Stimulated activated memory B cell treated with anti-CD40 and anti-IgM and Interleukin-4, amounts not matched to agents 10 μg/mL and 1 μg/mL and 100 μg/mL, for 72 hours (primary cell): ENCODE results near the gene GPC4.
A peak's percentile ranks its signal among the peaks of the same experiment; 100 is the strongest.

Experiments
- ATAC-seq: fragments of 150-1000 bp; cut with Tn5 transposase; 2 replicates; pipeline ENCODE4 v1.10.0; 2021
- H3K27ac Mint-ChIP-seq: one replicate; pipeline ENCODE4 v1.8.0; 2022; ENCODE audit warnings: mild to moderate bottlenecking, mixed read lengths
- H3K27me3 Mint-ChIP-seq: one replicate; pipeline ENCODE4 v1.8.0; 2022; ENCODE audit warnings: mixed read lengths
- H3K36me3 Mint-ChIP-seq: one replicate; pipeline ENCODE4 v1.8.0; 2022; ENCODE audit warnings: mixed read lengths
- H3K4me1 Mint-ChIP-seq: one replicate; pipeline ENCODE4 v1.8.0; 2022; ENCODE audit warnings: mixed read lengths
- H3K4me3 Mint-ChIP-seq: one replicate; pipeline ENCODE4 v1.8.0; 2022; ENCODE audit warnings: mild to moderate bottlenecking, moderate library complexity, mixed read lengths
- H3K9me3 Mint-ChIP-seq: one replicate; pipeline ENCODE4 v1.8.0; 2022; ENCODE audit warnings: mixed read lengths

GPC4 gene

DNA sequence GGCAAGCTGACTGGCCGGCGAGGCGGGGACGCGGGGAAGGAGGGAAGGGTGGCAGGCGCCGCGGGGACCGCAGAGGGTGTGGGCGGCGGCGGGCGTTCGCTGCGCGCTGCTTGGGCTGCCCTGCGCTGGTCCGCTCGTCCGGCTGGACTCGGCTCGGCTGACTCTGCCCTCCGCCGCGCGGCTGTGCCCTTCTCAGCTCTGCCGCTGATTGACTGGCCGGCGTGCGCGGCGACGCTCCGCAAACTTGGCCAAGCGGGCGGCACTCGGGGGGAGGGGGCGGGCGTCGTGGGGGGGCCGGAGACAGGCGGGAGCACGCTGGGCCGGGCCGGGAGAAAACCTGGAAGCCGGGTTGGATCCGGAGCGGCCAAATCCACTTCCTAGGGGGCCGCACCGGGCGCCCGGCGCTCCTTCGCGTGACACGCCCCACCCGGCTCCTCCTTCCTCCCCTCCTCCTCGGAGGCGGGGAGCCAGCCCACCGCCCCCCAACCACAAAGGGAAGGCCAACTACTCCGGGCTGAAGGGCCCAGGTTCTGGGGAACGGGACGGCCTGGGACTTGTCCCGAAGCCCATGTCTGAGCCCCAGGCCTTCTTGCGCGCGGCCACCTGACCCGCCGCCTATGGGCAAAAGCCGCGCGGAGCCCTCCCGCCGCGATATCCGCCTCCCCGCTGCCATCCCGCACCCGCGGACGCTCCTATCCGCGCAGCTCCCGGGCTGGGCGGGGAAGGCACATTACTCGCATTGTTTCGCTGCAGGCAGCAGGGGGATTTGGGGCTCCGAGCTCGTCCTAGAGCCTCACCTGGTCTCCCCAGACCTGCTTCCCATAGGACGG is at the start of gene GPC4:
Gene GPC4 (minus strand): TSS at position 214 of the 830 bp plus-strand sequence. CDS start 524 bp downstream, outside the sequence.
- no peaks in the 10 kb centered on the region for H3K36me3 Mint-ChIP-seq
- H3K27ac Mint-ChIP-seq: peak within 1 kb of the TSS; percentile 24
- peaks cover 35% of the 10 kb centered on the region for H3K27me3 Mint-ChIP-seq
- no peak for ATAC-seq
- peaks cover 5% of the 10 kb centered on the region for H3K4me1 Mint-ChIP-seq
- H3K4me3 Mint-ChIP-seq: peak within 1 kb of the TSS; percentile 71
- peaks cover 3% of the 10 kb centered on the region for H3K9me3 Mint-ChIP-seq

DNA sequence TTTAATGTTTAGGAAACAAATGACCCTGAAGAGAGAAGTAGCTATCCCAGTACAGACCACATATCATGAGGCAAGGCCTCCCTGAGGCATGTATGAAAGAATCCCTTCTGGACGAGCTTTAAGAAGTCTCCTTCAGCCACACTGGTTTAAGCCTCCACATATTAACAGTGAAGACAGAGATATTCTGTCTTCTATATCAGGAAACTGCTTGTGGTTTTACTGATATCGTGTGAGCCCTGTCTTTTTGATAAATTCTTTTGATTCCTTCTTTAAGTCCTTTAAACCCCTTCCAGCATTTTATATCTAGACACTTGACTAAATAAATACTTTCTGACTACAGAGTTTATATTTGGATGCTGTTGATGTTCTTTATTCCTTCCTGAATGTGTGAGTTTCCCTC is 45.9 kb upstream of the GPC4 start:
- Mint-ChIP-seq H3K36me3 (no peaks in the 10 kb centered on the region), H3K4me3 (no peak overlapping the region), H3K4me1 (no peaks in the 10 kb centered on the region), H3K27me3 (no peaks in the 10 kb centered on the region), H3K9me3 (no peaks in the 10 kb centered on the region), H3K27ac (no peak overlapping the region)
- ATAC-seq: no peak

DNA sequence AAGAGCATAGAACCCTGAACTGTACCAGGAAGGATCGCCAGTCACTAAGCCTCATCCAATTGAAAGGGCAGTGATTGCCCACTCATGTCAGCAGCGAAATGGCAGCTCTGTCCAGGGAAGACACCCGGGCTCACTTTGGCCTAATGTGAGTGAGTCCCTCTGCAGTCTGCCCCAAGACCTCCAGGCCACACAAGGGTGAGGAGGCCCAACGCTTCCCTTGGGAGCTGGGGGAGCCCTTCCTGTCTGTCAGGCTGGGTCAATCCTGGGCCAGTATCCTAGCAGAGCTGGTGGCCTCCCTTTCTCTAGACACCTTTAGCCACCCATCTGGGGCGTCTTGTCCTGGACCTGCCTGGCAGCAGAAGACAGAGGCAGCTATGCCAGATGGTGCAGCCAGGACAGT is 39.6 kb upstream of the GPC4 start:
- Mint-ChIP-seq H3K36me3 (no peaks in the 10 kb centered on the region), H3K4me1 (no peaks in the 10 kb centered on the region), H3K27me3 (no peaks in the 10 kb centered on the region), H3K4me3 (no peak overlapping the region), H3K9me3 (no peaks in the 10 kb centered on the region), H3K27ac (no peak overlapping the region)
- no peak for ATAC-seq

DNA sequence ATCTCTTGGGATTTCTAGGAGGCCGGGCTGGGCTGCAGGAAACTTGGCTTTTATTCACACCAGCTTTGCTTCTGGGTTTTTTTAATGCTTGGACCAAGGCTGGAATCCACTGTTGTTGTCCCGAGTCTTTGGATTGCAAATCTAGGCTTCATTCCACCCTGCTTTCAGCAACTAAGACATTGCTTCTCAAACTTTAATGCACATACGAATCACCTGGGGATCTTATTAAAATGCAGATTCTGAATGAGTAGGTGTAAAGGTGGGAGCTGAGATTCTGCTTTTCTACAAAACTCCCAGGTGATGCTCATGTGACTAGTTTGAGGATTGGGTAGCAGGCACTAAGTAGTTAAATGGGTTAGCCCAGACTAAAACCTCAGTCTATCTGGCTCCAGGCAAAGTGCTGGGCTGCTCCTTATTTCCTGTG is 39.2 kb upstream of the GPC4 start:
- Mint-ChIP-seq H3K36me3 (no peaks in the 10 kb centered on the region), H3K4me3 (no peak overlapping the region), H3K4me1 (no peaks in the 10 kb centered on the region), H3K27ac (no peak overlapping the region), H3K9me3 (no peaks in the 10 kb centered on the region), H3K27me3 (no peaks in the 10 kb centered on the region)
- no peak for ATAC-seq

GRCh38 chrX:133448512-133449076 is 33.3 kb upstream of the GPC4 start:
- no peak for ATAC-seq
- H3K4me1 Mint-ChIP-seq: peaks cover 8% of the 10 kb centered on the region
- no peak overlapping the region for H3K4me3 Mint-ChIP-seq
- H3K36me3 Mint-ChIP-seq: no peaks in the 10 kb centered on the region
- no peaks in the 10 kb centered on the region for H3K9me3 Mint-ChIP-seq
- no peak overlapping the region for H3K27ac Mint-ChIP-seq
- no peaks in the 10 kb centered on the region for H3K27me3 Mint-ChIP-seq

GRCh38 chrX:133444952-133445831 is 29.9 kb upstream of the GPC4 start:
- Mint-ChIP-seq H3K9me3 (no peaks in the 10 kb centered on the region), H3K27ac (no peak overlapping the region), H3K27me3 (no peaks in the 10 kb centered on the region), H3K4me3 (no peak overlapping the region), H3K36me3 (no peaks in the 10 kb centered on the region), H3K4me1 (peaks cover 8% of the 10 kb centered on the region)
- ATAC-seq: no peak

- Mint-ChIP-seq H3K4me3 (no peak overlapping the region), H3K27ac (no peak overlapping the region), H3K9me3 (no peaks in the 10 kb centered on the region), H3K4me1 (peaks cover 8% of the 10 kb centered on the region), H3K36me3 (no peaks in the 10 kb centered on the region), H3K27me3 (no peaks in the 10 kb centered on the region)
- ATAC-seq: no peak
Measured at GRCh38 chrX:133444196-133444595, 28.9 kb upstream of the GPC4 start.

DNA sequence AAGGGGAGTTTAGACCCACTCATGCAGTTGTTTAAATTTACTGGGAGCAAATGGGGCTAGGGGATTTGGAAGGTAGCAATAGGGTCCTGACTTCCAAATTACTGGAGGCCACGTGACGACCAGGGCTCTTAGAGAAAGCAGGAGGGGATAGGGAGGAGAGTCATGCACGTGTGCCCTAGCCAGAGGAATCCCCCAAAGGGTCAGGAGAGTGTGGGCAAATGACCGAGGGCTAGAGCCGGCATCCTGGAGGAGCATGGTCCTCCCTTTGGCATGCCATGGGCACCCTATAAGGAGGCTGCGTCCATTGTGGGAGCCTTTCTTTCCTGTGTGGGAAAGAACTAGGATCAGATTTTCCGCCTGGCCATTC is 25.5 kb upstream of the GPC4 start:
- no peak for ATAC-seq
- Mint-ChIP-seq H3K4me3 (no peak overlapping the region), H3K4me1 (peaks cover 8% of the 10 kb centered on the region), H3K36me3 (no peaks in the 10 kb centered on the region), H3K27me3 (no peaks in the 10 kb centered on the region), H3K9me3 (no peaks in the 10 kb centered on the region), H3K27ac (no peak overlapping the region)

GRCh38 chrX:133440081-133440796 is 24.9 kb upstream of the GPC4 start:
- no peaks in the 10 kb centered on the region for H3K9me3 Mint-ChIP-seq
- H3K36me3 Mint-ChIP-seq: no peaks in the 10 kb centered on the region
- H3K27me3 Mint-ChIP-seq: no peaks in the 10 kb centered on the region
- H3K4me3 Mint-ChIP-seq: no peak overlapping the region
- no peak overlapping the region for H3K27ac Mint-ChIP-seq
- H3K4me1 Mint-ChIP-seq: peaks cover 2% of the 10 kb centered on the region
- no peak for ATAC-seq

GRCh38 chrX:133437766-133438165 is 22.5 kb upstream of the GPC4 start:
- H3K9me3 Mint-ChIP-seq: no peaks in the 10 kb centered on the region
- no peaks in the 10 kb centered on the region for H3K4me1 Mint-ChIP-seq
- H3K4me3 Mint-ChIP-seq: no peak overlapping the region
- H3K27ac Mint-ChIP-seq: no peak overlapping the region
- ATAC-seq: no peak
- no peaks in the 10 kb centered on the region for H3K36me3 Mint-ChIP-seq
- H3K27me3 Mint-ChIP-seq: no peaks in the 10 kb centered on the region

DNA sequence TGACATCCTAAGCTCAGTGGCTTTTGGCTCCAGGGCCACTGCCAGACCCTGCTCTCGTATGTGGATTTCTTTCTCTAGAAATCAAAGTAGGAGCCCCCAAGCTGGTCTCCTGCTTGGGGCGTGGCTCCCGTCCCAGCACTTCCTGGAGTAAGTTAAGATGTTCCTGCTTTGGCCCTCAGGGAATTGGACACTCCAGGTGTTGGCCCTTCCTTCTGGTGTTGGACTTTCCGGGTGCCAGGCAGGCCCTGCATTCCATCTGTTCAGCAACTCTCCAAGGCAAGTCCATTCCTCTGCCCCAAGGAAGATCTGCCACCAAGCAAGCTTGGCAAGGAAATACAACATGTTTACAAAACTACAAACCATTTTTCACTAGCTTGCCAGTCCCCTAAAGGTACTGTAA is 22.1 kb upstream of the GPC4 start:
- no peaks in the 10 kb centered on the region for H3K36me3 Mint-ChIP-seq
- H3K4me1 Mint-ChIP-seq: no peaks in the 10 kb centered on the region
- no peak overlapping the region for H3K4me3 Mint-ChIP-seq
- no peaks in the 10 kb centered on the region for H3K9me3 Mint-ChIP-seq
- ATAC-seq: no peak
- H3K27ac Mint-ChIP-seq: no peak overlapping the region
- H3K27me3 Mint-ChIP-seq: no peaks in the 10 kb centered on the region

DNA sequence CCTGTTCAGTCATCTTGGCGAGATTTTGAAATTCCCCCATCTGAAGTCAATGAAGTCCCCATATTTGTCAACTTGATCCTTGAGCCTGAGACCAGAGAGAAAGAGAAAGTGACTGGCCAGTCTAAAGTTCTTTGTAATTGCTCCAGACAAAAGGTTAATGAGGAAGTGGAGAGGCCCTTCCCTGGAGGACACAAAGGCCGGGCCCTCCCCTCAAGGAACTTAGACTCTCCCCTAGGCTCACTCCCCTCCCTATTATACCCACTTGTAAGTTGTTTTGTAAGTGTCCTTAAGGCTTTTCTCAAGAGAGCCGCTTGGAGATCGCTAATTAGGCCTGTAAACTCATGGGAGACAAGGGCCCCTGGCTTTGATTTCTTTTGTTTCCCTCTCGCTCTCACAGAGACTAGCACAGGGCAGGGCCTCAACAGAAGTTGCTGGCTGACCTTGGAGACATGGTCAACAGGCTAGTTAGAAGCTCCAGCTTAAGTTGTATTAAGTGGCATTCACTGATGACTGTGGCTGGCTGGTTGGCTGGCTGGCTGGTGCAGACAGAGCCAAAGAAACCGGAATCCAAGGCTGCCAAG is 20.3 kb upstream of the GPC4 start:
- no peak for ATAC-seq
- Mint-ChIP-seq H3K4me1 (no peaks in the 10 kb centered on the region), H3K27me3 (no peaks in the 10 kb centered on the region), H3K27ac (no peak overlapping the region), H3K4me3 (no peak overlapping the region), H3K36me3 (no peaks in the 10 kb centered on the region), H3K9me3 (no peaks in the 10 kb centered on the region)

GRCh38 chrX:133434197-133434820 is 19.0 kb upstream of the GPC4 start:
- Mint-ChIP-seq H3K4me3 (no peak overlapping the region), H3K27me3 (no peaks in the 10 kb centered on the region), H3K36me3 (no peaks in the 10 kb centered on the region), H3K4me1 (no peaks in the 10 kb centered on the region), H3K9me3 (no peaks in the 10 kb centered on the region), H3K27ac (no peak overlapping the region)
- ATAC-seq: no peak

- Mint-ChIP-seq H3K9me3 (peaks cover 3% of the 10 kb centered on the region), H3K4me3 (no peak overlapping the region), H3K36me3 (no peaks in the 10 kb centered on the region), H3K27me3 (peaks cover 27% of the 10 kb centered on the region), H3K27ac (no peak overlapping the region), H3K4me1 (peaks cover under 1% of the 10 kb centered on the region)
- no peak for ATAC-seq
Measured at GRCh38 chrX:133419911-133420310, 4.6 kb upstream of the GPC4 start.
